ENCODE measurements around the gene ALAD.
"Not testable (repeated sequence)": the region's sequence is repeated elsewhere in the genome, so short reads cannot be mapped to it uniquely, and the experiment has no call there.

The ALAD gene

GRCh38 chr9:113398796-113399195 is 2.3 kb downstream of the ALAD start:
- no peak for DNase-seq (ENCODE audit: low spot score)

GRCh38 chr9:113397203-113397631 is 3.9 kb downstream of the ALAD start:
- DNase-seq (ENCODE audit: low spot score), result no peak

DNA sequence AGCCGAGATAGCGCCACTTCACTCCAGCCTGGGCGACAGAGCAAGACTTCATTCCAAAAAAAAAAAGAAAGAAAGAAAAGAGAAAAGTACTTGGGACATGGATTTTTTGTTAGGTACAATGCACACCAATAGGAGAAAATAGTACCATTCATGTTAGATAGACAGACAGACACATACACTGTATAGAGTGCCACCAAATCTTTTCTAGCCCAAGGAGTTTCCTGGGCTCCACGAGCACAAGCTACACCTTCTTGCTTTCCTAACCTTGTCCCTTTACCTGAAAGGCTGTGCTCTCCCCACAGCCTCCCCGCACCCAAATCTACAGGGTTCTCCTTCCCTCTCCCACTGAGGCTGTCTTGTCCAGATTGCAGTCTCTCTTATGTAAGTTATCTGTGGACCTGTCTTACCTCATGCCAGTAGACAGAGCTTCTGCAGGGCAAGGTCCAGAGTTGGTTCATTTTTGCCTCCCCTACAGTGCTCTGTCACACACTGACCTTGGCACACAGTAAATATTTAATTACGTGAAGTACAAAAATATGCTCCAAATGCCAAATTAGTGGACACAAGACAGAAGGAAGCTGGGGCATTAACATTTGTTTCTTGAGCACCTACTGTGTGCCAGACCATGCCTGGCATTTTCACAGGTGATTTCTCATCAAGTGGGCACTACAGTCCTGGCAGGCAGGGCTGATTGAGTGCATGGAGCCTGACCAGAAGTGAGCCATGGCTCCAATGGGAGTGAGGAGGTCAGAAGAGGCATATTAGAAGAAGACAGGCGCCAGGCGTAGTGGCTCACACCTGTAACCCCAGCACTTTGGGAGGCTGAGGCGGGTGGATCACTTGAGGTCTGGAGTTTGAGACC is 5.9 kb downstream of the ALAD start:
- no peak for DNase-seq (ENCODE audit: low spot score)

- DNase-seq (ENCODE audit: low spot score), result peak; percentile 47
These were observed 7.8 kb downstream of the ALAD start for GRCh38 chr9:113393281-113393680.

DNA sequence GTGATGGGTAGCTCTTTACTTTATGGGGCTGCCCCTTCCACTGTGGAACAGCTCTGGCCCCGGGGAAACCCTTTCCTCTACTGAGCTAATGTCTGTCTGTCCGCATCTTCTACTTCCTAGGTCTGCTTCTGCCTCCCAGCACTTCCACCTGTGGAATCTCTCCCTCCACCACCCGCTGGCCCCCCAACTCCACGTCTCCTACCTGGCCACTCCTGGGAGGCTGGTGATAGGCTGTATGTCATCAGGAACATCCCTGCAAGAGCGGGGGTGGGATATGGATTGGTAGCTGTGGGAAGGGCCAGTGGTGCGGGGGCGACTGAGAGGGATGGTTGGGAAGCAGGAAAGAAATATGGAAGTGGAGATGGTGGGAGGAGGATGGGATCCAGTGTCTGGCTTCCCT is 9.2 kb downstream of the ALAD start:
- DNase-seq (ENCODE audit: low spot score), result no peak

GRCh38 chr9:113390192-113390960 is 10.7 kb downstream of the ALAD start:
- DNase-seq (ENCODE audit: low spot score), result no peak

GRCh38 chr9:113389451-113389850 is 11.6 kb downstream of the ALAD start:
- no peak for DNase-seq (ENCODE audit: low spot score)

GRCh38 chr9:113388833-113389232 is 12.3 kb downstream of the ALAD start:
- no peak for DNase-seq (ENCODE audit: low spot score)

- no peak for DNase-seq (ENCODE audit: low spot score)
These were observed 13.4 kb downstream of the ALAD start for GRCh38 chr9:113387560-113388230.

DNA sequence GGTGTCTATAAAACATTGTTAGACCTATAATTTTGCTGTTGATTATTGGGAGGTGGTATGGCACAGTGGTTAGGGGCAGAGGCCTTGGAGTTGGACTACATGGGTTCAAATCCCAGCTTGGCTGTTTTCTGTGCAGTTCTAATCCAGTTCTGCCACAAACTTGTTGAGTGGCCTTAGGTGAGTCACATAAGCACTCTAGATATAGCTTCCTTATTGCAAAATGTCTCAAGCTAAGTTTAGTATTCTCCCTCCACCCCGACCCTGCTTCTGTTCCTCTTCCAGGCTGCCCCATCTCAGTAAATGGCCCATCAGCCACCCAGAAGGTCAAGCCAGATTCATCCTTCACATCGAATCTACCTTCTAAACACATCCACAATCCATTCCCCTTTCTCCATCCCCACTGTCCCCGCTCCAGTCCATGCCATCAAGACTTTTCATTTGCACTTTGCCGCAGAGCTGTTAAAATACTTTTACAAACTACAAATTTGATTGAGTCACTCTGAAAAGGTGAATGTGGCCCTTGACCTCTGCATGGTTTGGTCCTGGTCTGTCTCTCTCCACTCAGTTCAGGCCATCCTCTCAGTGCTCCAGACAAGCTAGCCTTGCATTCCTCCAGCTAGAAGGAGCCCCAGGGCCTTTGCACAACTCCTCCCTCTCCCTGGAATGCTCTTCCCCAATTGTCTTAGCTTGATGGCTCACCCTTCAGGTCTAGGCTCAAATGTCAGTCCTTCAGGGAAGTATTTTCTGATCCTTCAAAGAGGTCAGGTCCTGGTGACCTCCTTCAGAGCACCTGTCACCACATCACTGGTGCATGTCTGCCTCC is 14.3 kb downstream of the ALAD start:
- DNase-seq (ENCODE audit: low spot score), result no peak

DNA sequence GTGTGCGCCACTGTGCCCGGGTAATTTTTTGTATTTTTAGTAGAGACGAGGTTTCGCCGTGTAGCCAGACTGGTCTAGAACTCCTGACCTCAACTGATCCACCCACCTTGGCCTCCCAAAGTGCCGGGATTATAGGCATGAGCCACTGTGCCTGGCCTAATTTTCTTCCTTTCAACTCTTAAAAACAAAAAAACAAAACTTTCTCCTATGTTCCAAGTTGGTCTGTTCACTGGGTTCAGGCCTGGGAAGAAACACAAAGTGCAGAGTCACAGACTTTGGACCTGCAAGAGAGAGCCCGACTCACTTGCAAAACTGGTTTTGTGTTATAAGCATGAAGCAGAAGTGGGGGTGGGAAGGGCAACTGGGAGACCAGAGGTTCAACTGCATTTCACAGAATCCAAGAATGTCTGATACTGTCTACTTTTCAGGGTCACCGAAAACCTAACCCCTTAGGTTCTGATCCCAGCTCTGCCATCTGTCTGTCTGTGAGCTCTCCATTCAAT is 19.1 kb downstream of the ALAD start:
- no peak for DNase-seq (ENCODE audit: low spot score)

- DNase-seq (ENCODE audit: low spot score), result not testable (repeated sequence)
These were observed 19.6 kb downstream of the ALAD start for GRCh38 chr9:113381441-113381840.

GRCh38 chr9:113380869-113381378 is 20.2 kb downstream of the ALAD start:
- no peak for DNase-seq (ENCODE audit: low spot score)

DNA sequence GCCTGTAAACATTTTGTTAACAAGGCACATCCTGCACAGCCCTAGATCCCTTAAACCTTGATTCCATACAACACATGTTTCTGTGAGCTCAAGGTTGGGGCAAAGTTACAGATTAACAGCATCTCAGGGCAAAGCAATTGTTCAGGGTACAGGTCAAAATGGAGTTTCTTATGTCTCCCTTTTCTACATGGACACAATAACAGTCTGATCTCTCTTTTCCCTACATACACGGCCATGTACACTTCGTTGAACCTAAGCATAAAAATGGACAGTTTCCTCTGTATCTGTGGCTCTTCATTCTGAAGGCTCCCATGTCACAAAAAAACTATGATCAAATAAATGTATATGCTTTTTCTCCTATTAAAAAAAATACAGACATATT is 21.3 kb downstream of the ALAD start:
- DNase-seq (ENCODE audit: low spot score), result not testable (repeated sequence)

GRCh38 chr9:113379094-113379828 is 21.8 kb downstream of the ALAD start:
- not testable (repeated sequence) for DNase-seq (ENCODE audit: low spot score)

DNA sequence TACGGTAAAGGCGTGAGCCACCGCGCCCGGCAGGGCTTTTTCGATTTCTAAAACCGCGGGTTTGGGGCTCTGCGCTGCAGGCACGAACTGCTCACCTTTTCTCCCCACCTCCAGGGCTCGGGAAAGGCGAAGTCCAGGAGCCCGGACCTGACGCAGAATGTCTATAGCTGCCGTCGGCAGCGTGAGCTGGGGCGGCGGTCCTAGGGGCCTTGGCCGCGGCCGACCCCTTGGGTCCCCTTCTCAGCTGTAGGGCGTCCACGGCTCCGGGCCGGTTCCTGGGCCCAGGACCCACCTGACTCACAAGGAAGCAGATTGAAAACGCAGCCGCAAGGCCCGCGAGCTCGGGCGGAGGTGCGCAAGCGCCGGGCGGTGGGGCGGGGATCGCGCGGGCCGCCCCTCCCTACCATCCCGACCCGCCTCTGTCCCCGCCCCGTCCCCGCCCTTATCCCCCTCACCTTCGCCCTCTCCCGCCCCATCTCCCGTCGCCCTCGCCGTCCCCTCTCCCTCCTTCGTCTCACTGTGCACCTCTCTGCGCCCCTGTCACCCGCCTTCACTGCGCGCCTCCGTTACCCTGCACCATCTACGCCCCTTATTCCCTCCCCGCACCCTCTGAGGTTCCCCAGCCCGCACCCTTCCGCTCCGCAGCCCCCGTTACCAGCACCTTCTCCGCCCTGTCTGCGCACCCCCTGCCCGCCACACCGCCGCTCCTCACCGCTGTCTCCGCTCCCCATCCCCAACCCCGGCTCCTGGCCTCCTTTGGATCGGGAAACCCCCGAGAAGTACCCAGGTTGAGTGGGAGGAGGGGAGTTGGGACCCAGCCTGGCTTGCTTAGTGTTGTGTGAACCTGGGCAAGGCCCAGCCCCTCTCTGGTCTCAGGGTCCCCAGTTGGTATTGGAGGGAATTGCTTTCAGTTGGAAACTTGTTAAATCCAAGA is 24.2 kb downstream of the ALAD start, which contains the start of gene HDHD3:
Gene HDHD3, minus strand, starts transcription at position 353 of the 934 bp plus-strand sequence. CDS start 2,632 bp downstream, outside the sequence.
- DNase-seq (ENCODE audit: low spot score), result peak; percentile 63

GRCh38 chr9:113375057-113376023 is 25.7 kb downstream of the ALAD start:
- no peak for DNase-seq (ENCODE audit: low spot score)

Measured in globus pallidus (tissue), 1 donor.